Stimulated activated naive CD8-positive, alpha-beta T cell treated with anti-CD3 and anti-CD28 coated beads, Interleukin-15, amount 100 ng/mL, for 72 hours (primary cell): ENCODE data around the gene IQSEC1.

Experiments
- ATAC-seq: fragments of 150-1000 bp; cut with Tn5 transposase; 2 replicates; pipeline ENCODE4 v1.10.0; 2021; ENCODE audit warnings: mild to moderate bottlenecking, moderate library complexity
- DNase-seq, 2 donors: peaks; one replicate each; pipeline ENCODE4 v3.0.0; 2021 to 2022
- H3K27ac Mint-ChIP-seq, 2 donors: one replicate each; pipeline ENCODE4 v1.8.0; 2022; ENCODE audit warnings: mild to moderate bottlenecking in 2 of 2, mixed read lengths in 2 of 2, moderate library complexity in 2 of 2
- H3K27me3 Mint-ChIP-seq: one replicate; pipeline ENCODE4 v1.8.0; 2022; ENCODE audit warnings: mixed read lengths
- H3K4me1 Mint-ChIP-seq: one replicate; pipeline ENCODE4 v1.8.0; 2022; ENCODE audit warnings: mild to moderate bottlenecking, mixed read lengths
- H3K4me3 Mint-ChIP-seq, 2 donors: one replicate each; pipeline ENCODE4 v1.8.0; 2022; ENCODE audit warnings: mild to moderate bottlenecking in 2 of 2, mixed read lengths in 2 of 2, moderate library complexity in 1 of 2
- H3K9me3 Mint-ChIP-seq, 2 donors: one replicate each; pipeline ENCODE4 v1.8.0; 2022; ENCODE audit warnings: mixed read lengths in 2 of 2

IQSEC1 gene

GRCh38 chr3:13025778-13026518 lies 47.3 kb downstream of the IQSEC1 start:
- no peaks in the 10 kb centered on the region for H3K27me3 Mint-ChIP-seq
- no peak overlapping the region for H3K4me3 Mint-ChIP-seq
- DNase-seq (no peak), ATAC-seq (no peak)
- no peaks in the 10 kb centered on the region for H3K9me3 Mint-ChIP-seq
- peaks cover under 1% of the 10 kb centered on the region for H3K4me1 Mint-ChIP-seq
- H3K27ac Mint-ChIP-seq: peak overlapping the region in 1 of 2 donors; percentile 3

DNA sequence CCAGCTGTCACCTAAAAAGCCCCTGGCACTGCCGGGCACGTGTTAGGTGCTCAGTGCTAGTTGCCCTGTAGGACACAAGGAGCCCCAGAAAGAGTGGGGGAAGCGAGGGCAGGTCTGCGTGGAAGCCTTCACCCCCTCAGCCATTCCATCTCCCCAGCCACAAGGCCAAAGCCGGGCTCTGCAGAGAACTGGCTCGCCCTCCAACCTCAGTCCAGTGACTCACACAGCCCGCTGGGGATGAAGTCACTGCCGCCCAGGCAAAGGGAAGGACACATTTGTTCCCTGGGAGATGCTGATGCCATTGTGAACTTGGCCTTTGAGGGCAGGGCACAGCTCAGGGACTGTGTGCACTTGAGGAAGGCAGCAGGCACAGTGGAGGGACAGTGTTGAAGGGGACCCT lies 48.1 kb downstream of the IQSEC1 start:
- Mint-ChIP-seq H3K27ac (no peak overlapping the region), H3K4me1 (peaks cover 9% of the 10 kb centered on the region), H3K9me3 (no peaks in the 10 kb centered on the region), H3K4me3 (no peak overlapping the region), H3K27me3 (no peaks in the 10 kb centered on the region)
- ATAC-seq: no peak
- DNase-seq: no peak

- no peak overlapping the region for H3K4me3 Mint-ChIP-seq
- no peak for ATAC-seq
- no peak overlapping the region for H3K27ac Mint-ChIP-seq
- H3K27me3 Mint-ChIP-seq: no peaks in the 10 kb centered on the region
- peaks cover 12% of the 10 kb centered on the region for H3K4me1 Mint-ChIP-seq
- DNase-seq: no peak
- no peaks in the 10 kb centered on the region for H3K9me3 Mint-ChIP-seq
These were observed 48.5 kb downstream of the IQSEC1 start for GRCh38 chr3:13024765-13025065.

DNA sequence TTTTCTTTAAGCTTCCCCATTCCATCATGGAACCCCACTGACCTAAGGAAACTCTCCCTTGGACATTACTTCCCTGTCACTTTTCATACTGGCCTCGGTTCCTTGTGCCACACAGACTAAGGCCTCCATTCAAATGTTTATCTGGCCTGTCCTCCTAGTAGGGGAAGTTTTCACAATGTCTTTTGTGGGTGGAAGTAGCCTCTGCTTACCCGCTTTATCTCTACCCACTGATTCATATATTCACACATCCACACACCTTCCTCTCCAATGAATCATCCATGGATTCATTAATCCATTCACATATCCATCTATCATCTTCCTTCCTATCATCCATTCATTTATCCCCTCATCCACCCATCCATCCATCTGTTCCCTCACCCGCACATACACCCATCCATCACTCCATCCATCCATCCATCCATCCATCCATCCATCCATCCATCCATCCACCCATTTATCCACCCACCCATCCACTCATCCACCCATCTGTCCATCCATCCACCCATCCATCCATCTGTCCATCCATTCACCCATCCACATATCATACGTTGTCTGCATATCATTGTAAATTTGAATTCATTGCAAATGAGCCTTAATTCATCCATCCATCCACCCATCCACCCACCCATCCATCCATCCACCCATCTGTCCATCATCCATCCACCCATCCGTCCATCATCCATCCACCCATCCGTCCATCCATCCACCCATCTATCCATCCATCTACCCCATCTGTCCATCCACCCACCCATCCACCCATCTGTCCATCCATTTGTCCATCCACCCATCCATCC lies 49.1 kb downstream of the IQSEC1 start:
- peaks cover 12% of the 10 kb centered on the region for H3K4me1 Mint-ChIP-seq

GRCh38 chr3:13023235-13023970 lies 49.8 kb downstream of the IQSEC1 start:
- DNase-seq: no peak
- no peaks in the 10 kb centered on the region for H3K9me3 Mint-ChIP-seq
- peak; percentile 8 for ATAC-seq
- H3K27ac Mint-ChIP-seq: no peak overlapping the region
- peaks cover 12% of the 10 kb centered on the region for H3K4me1 Mint-ChIP-seq
- H3K27me3 Mint-ChIP-seq: no peaks in the 10 kb centered on the region
- no peak overlapping the region for H3K4me3 Mint-ChIP-seq

More for the DNA sequence above, 49.1 kb downstream of the IQSEC1 start:
- Mint-ChIP-seq H3K9me3 (no peaks in the 10 kb centered on the region), H3K27me3 (no peaks in the 10 kb centered on the region), H3K27ac (no peak overlapping the region), H3K4me3 (no peak overlapping the region)
- ATAC-seq (no peak), DNase-seq (no peak)

DNA sequence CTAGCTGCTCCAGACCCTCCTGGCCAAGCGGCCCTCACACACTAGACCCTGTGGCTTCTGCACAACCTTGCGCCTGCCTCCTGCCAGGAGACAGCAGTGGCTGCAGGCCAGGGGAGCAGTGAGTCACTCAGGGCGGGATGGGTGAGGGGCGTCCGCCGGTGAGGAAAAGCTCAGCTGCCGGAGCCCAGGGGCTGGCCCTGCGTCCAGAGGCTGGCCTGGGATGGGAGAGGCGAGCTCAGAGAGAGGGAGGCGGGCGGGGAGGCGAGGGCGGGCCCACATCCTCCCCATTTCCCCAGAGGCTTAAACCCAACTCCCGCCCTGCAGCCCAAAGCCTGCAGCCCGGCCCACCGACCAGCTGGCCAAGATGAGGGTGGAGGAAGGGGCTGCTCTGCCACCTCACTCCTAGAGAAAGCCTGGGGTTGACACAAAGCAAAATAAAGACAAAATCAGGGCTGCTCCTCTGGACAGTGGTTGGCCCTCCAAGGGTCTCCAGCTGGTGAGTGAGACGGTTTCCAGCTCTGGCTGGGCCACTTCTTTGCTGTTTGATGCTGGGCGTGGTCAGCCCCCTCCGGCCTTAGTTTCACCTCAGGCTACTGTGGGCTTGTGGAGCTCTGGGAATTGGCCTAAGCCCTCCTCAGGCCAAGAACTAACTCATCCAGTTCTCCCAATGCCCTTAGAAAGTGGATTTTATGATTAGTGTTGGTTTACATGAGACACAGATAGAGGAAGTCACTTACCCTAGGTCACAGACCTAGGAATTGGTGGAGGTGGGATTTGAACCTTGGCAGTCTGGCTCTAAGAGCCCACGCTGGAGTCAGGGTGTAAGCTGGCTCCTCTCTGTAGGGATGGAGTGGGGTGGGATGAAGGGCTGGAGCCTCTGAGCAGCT lies 50.6 kb downstream of the IQSEC1 start:
- peaks cover 14% of the 10 kb centered on the region for H3K4me1 Mint-ChIP-seq
- H3K27me3 Mint-ChIP-seq: no peaks in the 10 kb centered on the region
- no peak for DNase-seq
- no peak overlapping the region for H3K4me3 Mint-ChIP-seq
- peak overlapping the region in 1 of 2 donors; percentile 11 for H3K27ac Mint-ChIP-seq
- no peaks in the 10 kb centered on the region for H3K9me3 Mint-ChIP-seq
- ATAC-seq: no peak

GRCh38 chr3:13021141-13022114 lies 51.8 kb downstream of the IQSEC1 start:
- Mint-ChIP-seq H3K4me1 (peaks cover 26% of the 10 kb centered on the region), H3K4me3 (no peak overlapping the region), H3K9me3 (no peaks in the 10 kb centered on the region), H3K27ac (peak overlapping the region in 1 of 2 donors; percentile 37), H3K27me3 (no peaks in the 10 kb centered on the region)
- DNase-seq: no peak
- ATAC-seq: no peak

- ATAC-seq (no peak), DNase-seq (no peak)
- Mint-ChIP-seq H3K4me1 (peaks cover 37% of the 10 kb centered on the region), H3K27me3 (no peaks in the 10 kb centered on the region), H3K27ac (peak overlapping the region in 1 of 2 donors; percentile 79), H3K4me3 (no peak overlapping the region), H3K9me3 (no peaks in the 10 kb centered on the region)
These were observed 53.0 kb downstream of the IQSEC1 start for GRCh38 chr3:13020159-13020750.

- Mint-ChIP-seq H3K27ac (peak overlapping the region in 1 of 2 donors; percentile 49), H3K4me1 (peaks cover 43% of the 10 kb centered on the region), H3K4me3 (no peak overlapping the region)
These were observed 53.8 kb downstream of the IQSEC1 start for GRCh38 chr3:13019243-13020095.

DNA sequence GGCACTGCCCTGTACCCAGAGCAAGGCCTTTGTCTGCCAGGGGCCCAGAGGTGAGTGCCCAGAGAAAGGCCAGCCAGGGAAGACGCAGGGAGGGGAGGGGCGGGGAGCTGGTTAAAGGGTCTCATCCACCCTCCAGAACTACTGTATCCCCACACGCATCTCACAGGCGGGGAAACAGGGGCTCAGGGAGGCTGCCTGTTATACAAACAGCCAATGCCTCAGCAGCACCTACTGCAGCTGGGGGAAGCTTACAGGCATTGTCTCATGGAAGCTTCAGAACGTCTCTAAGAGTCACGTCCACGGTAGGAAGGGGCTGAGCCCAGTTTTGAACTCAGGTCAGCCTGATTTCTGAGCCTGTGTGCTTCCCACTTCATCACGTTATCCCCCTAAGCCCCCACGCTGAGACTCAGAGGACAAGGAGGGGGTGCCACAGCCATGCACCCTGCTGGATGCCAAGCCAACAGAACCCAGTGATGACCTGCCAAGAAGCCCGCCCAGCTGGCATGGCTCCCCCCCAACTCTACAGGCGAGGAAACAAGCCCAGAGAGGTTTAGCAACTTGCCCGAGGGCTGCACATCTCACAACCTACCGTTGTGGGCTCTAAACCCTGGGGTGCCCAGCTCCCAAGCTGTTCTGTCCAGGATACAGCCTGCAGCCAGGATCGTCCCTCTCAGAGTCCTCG lies 54.5 kb downstream of the IQSEC1 start:
- H3K27ac Mint-ChIP-seq: peak overlapping the region in 1 of 2 donors; percentile 44
- no peaks in the 10 kb centered on the region for H3K9me3 Mint-ChIP-seq
- peaks cover 50% of the 10 kb centered on the region for H3K4me1 Mint-ChIP-seq
- H3K4me3 Mint-ChIP-seq: no peak overlapping the region
- no peaks in the 10 kb centered on the region for H3K27me3 Mint-ChIP-seq
- no peak for DNase-seq
- no peak for ATAC-seq

More at GRCh38 chr3:13019243-13020095, 53.8 kb downstream of the IQSEC1 start:
- no peak for DNase-seq
- no peaks in the 10 kb centered on the region for H3K27me3 Mint-ChIP-seq
- no peaks in the 10 kb centered on the region for H3K9me3 Mint-ChIP-seq
- no peak for ATAC-seq

DNA sequence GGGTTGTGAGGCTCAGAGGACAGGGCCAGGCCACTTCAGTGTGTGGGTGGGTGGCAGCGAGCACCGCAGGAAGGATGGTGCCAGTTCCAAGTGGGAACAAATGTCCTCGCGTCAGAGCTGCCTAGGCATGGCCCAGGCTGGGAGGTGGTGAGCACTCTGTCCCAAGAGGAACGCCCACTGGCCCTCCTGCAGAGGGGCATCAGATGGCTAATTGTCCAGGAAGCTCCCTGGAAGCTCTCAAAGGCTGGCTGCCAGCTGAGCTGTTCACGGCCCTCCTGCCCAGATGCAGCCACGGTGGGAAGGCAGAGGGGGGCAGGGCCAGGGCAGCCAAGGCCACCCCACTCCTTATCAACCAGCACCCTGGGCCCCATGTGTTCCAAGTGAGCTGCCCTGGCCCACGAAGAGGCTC lies 55.2 kb downstream of the IQSEC1 start:
- H3K27ac Mint-ChIP-seq: no peak overlapping the region
- no peak overlapping the region for H3K4me3 Mint-ChIP-seq

DNA sequence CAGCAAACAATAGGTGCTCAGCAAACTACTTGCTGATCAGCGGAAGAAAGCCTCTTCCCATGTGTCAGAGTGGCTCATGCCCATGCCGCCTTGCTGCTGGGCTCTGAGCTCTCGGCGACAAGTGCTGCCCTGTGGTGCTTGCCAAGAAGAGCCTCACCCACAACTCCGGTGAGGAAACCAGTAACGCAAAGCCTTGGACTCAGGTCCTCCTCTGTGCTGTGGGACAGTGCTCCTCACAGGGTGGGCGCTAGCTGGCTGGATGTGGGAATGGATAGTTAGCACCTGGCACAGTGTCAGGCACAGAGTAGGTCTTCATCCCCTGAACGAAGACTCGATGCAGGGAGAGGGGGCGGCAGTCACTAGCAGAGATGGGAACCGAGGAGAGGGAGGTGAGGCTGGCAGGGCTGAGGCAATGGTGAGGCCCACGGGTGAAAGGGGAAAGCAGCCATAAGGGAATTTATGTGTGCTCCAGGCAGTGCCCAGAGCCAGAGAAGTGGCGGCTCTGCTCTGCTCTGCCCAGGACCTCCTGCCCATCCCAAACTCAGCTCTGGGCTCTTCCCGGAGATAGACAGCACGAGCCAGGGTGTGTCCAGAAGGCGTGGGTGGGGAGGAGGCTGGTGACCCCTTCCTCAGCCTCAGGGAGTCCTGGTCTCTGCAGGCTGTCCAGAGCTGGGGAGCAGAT lies 55.7 kb downstream of the IQSEC1 start:
- peak overlapping the region in 1 of 2 donors; percentile 86 for H3K4me3 Mint-ChIP-seq
- no peak for DNase-seq
- peak overlapping the region in 1 of 2 donors; percentile 93 for H3K27ac Mint-ChIP-seq
- peaks cover 62% of the 10 kb centered on the region for H3K4me1 Mint-ChIP-seq
- no peak for ATAC-seq
- H3K27me3 Mint-ChIP-seq: no peaks in the 10 kb centered on the region
- no peaks in the 10 kb centered on the region for H3K9me3 Mint-ChIP-seq

More for the DNA sequence above, 55.2 kb downstream of the IQSEC1 start:
- H3K27me3 Mint-ChIP-seq: no peaks in the 10 kb centered on the region
- ATAC-seq (no peak), DNase-seq (no peak)
- H3K4me1 Mint-ChIP-seq: peaks cover 57% of the 10 kb centered on the region
- no peaks in the 10 kb centered on the region for H3K9me3 Mint-ChIP-seq
